ENCODE data around the gene ZNF184.

Gene ZNF184

DNA sequence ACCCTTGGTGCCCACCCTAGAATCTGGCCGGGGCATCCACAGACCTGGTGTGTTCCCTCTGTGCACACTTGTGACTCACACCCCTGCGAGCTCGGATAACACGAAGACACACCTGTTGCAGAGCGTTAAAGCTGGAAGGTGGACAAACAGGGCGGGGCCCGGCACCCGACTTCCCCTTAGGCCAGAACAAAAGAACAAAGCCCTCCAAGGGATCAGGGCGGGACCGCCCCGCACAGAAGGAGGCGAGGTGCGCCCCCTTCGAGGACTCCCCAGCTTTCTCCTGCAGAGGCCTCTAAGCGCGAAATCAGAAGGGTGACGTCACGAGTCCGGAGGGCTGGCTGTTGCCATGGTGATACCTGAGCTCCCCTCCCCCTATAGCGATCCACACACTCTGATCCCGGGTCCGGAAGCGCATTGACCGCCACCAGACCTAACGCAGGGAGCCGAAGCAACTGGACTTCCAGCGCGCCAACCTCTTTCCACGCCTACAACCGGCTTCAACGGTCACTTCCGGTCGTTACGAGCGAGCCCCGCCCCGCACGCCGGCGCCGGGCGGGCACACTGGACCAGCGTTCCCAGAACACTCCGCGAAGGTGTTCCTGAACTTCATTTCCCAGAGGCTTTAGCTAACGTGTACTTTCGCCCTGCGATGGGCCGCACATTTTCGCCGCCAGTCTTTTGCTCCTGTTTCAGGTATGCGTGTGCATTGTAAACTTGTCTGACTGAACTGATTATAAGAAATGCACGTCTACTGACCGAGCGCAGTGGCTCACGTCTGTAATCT lies at the start of gene ZNF184:
TSS of gene ZNF184 (minus strand) at position 489 of the 784 bp plus-strand sequence. CDS start 811 bp downstream, outside the sequence.
- FAIRE-seq: peak; percentile 95

DNA sequence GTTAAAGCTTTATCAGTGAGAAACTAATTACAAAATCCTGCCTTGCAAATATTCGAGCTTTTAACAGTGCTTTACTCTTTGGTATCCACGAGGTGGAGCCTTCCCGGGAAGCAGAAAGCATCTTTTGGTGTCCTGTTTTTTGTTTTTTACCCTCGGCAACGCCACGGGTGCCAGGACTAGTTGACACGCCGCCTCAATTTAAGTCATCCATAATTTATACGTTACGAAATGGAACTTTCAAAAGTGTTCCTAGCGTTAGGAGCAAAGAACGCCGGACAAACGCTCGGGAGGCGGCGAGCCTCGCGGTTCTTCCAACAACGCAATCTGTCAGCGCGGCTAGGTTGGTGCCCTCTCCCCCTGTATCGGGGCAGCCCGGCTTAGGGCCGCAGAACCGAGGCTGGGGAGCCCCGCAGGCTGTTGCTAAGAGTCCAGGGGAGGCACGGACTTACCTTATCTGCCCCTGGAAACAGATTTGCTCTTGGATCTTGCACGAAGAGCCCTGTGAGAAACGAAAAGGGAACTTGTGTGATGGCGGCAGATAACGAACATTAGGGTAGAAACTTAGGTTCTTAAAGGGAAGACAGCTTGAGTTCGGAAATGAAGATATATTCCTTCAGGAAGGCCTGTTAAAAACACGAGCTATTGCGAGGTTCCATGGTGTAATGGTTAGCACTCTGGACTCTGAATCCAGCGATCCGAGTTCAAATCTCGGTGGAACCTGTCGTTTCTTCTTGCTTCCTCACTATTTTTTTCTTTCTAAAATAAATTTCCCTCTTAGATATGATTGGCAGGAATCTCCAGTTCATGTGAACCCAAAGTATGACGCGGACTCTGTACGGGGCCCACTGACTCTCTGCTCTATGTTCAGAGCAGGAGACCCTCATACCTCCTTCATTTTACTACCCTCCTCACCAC lies 46.2 kb upstream of the ZNF184 start:
- FAIRE-seq: peak; percentile 48

DNA sequence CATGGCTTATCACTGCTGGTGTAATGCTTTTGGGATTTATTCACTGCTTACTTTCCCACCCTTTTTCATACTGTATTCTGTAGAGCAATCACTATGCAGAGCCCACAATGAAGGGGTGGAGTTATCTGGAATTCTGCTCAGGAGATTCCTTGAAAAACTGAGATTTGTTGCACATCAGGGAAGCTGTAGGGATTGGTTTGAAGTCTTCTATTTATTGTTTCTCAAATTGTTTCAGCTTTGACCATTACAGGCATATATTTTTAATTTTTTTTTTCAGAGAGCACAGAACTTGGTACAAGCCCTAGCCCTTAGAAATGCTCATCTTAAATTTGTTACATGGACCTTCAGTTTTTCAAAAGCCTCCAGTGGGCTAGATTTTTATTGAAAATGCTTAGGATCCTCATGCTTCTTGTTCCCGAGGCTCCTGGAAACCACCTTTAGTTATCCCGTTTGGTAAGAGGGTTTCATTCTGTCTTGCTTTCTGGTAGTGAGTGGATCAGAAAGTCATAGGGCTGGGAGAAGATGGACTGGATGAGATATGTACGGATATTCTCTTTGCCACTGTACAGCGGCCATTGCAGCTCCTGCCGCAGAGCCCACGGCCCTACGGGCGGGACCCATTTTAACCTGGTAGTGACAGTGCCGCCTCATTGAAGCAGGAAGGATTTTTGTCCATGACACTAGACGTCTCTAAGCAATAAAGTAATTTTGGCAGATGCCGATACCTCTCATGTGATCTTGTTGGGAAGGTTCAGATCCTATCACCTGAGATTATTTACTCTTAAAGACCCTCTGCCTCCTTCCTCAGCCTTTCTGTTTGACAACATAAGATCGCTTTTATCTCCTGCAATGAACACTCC lies 45.3 kb upstream of the ZNF184 start:
- no peak for FAIRE-seq

DNA sequence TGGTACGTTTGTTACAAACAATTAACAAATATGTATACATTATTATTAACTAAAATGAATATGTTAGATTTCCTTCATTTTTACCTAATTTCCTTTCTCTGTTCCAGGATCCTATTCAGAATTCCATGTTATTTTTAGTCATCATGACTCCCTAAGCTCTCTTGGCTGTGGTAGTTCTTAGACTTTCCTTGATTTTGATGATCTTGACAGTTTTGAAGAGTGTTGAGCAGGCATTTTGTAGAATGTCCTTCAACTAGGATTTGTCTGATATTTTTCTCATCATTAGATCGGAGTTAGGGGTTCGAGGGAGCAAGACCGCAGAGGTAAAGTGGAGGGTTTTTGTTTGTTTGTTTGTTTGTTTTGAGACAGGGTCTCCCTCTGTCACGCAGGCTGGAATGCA lies 44.3 kb upstream of the ZNF184 start:
- FAIRE-seq: no peak

DNA sequence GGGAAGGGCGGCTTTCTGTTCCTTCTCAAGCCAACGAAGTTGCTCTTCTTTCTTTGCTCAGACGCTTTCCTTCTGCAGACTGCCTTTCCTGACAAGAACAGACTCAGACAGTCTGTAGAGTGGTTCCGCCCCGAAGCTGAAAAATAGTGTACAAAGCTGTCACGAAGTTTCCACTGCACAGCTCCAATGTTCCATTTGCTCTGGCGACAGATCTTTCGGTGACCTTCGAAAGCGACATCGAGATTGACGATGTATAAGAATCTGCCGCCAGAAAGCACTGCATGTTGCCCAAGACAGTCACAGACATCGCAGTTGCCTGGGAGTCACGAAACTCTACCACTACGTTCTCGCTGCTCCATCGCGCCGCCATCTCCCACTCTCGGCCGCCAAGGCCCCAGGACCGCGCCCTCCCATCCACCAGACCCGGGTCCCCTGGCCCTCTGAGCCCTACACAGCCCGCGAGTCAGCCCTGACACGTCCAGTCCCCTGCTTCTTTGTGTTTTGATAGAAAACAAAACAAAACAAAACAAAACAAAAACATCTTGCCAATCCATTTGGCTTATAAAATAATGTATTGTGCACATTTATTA lies 42.1 kb upstream of the ZNF184 start:
- FAIRE-seq: no peak

DNA sequence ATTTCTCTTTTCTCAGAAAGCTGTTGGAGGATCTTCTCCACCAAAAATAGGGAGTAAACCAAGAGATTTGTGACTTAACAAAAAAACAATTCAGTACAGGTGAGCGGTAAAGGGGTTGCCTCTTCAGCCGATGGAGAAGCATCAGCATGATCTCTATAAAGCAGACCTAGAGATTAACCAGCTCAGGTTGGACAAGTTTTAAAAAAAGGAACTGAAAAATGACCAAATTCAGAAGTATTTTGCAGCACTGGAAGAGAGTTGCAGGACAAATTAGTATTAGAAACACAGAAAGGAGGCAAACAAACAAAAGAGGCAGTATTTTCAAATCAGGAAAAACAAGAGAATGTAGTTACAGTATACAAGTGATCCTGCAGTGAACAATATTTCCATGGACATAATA lies 39.6 kb upstream of the ZNF184 start:
- no peak for FAIRE-seq

DNA sequence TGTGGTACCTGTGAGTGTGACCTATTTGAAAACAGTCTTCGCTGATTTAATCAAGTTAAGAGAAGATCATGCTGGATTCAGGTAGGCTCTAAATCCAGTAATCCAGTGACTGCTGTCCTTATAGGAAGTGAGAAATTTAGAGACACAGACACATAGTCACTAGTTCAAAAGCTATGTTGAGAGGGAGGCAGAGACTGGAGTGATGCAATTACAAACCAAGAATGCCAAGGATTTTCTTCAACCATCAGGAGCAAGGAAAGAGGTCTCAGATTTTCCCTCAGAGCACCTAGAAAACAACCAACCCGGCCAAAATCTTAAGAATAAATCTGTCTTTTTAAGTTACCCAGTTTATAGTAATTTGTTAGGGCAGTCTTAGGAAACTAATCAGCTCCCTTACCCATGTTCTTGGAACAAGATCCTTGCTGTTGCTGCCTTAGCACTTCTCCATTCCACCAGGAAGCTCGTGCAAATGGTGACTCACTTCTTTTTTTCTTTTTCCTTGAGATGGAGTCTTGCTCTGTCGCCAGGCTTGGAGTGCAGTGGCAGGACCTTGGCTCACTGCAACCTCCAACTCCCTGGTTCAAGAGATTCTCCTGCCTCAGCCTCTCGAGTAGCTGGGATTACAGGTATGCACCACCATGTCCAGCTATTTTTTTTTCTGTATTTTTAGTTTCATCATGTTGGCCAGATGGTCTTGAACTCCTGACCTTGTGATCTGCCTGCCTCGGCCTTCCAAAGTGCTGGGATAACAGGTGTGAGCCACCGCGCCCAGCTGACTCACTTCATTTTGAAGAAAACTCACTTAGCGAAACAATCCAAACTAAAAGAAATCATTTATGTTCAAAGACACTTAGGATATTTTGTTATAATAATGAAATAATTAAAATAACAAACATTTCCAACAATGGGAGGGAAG lies 34.4 kb upstream of the ZNF184 start:
- no peak for FAIRE-seq

DNA sequence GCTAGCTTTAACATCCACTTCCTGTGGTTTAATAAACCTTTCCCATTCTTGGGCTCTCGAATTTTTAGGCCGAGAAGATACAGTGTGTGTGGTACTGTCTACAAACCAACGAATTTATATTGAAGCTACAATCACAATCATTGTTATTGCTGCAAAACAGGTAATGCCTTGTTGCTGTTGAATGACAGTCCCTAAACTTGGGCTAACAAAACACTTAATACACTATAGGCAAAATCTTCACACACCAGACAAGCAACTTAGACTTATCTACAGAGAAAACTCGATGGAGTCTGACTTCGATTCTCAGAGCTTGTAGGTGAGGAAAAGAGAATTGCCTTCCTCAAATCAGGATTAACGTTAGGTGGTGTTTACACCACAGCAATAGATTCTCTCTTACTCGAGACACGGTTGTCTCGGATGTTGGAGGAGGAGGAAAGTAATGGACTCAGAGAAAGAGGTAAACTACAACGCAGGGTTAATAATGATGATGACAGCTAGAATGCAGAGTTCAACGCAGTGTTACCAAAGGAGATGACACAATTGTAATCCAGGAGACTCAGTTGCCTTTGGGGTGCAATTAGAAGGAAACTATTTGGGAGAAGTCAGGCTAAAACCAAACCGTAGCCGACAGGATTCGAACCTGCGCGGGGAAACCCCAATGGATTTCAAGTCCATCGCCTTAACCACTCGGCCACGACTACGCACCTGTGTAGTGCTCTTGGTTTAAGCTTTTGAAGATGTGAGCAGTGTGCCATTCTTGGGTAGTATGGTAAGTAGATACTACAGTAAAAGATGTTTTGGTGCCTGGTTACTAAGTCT lies 32.5 kb upstream of the ZNF184 start:
- FAIRE-seq: no peak

DNA sequence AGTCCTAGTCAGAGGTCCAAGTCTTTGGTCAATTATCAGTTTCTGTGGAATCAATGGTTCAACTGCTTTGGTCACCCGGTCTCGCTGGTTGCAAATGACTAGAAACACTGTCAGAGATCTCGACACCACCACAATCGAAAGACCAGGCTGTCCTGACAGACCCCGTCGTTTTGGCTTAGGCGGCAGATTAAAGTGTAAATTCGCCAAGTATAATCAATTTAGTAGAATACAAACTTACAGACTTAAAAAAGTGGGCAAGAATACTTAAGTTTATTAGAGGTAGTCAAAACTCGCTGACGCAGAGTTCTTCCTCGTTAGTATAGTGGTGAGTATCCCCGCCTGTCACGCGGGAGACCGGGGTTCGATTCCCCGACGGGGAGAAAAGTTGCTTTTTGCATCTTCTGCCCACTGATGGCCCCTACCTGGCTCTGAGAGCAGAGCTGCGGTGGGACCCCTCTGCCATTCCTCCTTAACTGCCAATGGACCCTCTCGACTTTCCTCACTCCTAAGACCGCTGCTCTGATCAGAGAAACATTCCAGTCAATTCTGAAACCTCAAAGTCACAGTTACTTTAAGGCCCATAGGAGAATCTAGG lies 30.6 kb upstream of the ZNF184 start:
- FAIRE-seq: no peak

DNA sequence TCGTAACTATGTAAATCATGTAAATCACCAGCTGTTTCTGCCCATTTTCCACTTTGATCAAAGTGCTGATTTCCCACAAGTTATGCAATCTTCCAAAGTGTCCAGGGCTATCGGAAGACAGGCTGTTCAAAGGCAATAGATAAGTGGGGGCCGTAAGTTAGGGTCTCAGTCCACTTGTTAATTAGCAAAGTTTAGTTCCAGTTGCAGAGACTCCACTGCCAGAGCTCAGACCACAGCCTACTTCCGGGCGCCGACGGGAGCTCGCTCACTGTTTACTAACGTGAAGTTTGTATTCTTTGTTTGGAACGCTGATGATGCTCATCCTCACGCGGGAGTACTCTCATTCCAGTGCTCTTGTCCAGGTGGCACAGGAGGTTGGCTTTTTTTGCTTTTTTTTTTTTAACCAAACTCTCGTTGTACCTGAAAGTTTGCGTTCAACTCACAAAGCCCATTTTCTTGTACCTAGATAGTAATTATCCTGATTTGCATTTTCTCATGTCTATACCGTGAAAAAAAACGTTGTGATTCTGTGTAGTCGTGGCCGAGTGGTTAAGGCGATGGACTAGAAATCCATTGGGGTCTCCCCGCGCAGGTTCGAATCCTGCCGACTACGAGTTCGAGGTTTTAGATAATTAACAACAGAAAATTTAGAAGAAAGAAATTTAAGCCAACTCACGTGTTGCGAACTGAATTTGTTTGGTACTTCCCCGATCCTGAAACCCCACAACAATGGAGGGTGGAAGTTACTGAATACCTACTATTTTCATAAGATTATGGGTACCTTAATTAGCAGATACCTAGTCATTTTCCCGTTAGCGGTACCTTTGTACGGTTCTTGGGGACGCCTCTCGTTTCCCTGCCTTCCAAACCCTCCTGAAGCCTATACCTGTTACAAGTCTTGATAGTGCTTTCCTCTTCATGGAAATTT lies 29.9 kb upstream of the ZNF184 start:
- FAIRE-seq: no peak

DNA sequence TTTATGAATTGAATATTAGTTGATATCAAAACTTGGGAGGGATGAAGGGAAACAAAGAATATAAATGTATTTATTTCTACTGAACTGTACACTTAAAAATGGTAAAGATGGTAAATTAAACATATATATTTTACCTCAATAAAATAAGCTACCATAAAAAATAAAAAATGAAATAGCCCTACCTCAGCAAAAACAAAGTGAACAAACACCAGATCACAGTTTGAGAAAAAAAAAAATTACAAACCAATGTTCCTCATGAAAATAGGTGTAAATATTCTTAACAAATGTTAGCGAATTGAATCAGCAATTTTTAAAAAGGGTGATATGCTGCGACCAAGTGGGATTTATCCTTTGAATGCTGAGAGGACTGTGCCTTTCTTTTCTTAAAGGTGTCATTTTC lies 28.3 kb upstream of the ZNF184 start:
- FAIRE-seq: no peak

DNA sequence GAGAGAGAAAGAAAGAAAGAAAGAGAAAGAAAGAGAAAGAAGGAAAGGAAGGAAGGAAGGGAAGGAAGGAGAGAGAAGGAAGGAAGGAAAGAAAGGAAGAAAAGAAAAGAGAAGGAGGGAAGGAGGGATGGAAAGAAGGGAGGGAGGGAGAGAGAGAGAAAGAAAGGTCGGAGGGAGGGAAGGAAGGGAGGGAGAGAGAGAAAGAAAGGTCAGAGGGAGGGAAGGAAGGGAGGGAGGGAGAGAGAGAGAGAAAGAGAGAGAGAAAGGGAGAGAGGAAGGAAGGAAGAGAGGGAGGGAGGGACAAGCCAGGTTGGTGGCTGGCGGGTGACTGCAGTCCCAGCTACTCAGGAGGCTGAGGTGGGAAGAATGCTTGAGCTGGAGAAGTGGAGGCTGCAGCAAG lies 27.3 kb upstream of the ZNF184 start:
- FAIRE-seq: no peak

DNA sequence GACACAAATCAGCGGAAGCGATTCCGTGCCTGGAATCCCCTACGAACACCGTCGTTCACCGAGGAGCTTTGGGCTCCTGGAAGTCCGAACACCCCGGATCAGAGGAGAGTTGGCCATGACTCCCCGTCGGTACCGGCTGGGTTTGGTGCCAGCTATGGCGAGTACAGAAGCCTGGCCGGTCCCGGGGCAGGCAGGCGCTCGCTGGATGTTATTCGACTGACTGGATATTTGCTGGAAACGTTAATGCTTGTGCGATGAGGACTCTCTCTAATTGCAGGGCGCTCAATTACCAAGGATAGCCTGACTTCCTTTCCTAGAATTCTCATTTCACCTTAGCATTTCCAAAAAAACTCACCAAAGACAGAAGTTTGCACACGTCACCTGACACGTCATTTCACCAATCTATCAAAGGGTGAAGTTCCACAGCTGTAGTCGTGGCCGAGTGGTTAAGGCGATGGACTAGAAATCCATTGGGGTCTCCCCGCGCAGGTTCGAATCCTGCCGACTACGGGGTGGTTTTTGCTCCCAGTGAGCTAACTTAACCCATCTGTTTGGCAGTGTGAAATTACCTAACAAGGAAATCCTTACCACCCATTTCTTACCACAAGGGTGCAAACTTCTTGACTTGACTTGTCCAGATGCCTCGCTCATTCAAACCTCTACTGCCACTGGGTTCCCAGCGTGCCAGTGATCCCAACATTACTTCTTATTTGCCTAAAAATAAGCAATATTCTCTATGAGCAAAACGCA lies 22.7 kb upstream of the ZNF184 start:
- FAIRE-seq: no peak

DNA sequence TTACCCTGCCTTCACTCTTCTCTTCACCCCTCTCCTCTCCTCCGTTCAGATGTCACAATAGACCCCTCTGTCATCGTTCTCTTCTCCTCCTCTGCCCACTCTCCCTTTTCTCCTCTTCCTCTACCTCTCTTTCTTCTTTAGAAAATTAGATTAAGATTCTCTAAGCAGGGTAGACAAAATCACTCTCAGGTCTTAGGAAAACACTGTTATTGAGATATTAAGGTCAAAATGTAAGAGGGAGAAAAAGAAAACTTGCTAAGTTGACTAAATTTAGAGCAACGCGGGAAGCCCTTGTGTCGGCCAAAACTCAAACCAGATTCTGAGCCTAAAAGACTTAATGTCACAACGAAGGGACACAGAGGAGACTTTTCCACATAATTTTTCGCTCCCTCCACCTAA lies 22.1 kb upstream of the ZNF184 start:
- no peak for FAIRE-seq

DNA sequence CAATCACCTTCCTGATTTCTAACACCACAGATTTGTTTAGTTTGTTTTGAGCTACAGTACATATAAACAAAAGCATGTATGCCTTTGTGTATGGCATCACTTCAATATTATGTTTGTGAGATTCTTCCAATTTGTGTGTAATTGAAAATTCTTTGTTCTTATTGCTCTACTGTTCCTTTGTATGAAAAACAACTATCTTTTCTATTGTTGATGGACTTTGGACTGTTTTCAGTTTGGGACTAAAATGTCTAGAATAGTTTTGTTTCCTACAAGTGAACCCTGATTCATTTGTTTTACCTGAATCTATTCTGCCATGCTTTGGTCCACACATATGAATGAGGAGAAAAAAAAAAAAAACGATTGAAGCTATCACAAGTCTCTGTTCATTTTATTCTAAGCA lies 21.2 kb upstream of the ZNF184 start:
- no peak for FAIRE-seq

DNA sequence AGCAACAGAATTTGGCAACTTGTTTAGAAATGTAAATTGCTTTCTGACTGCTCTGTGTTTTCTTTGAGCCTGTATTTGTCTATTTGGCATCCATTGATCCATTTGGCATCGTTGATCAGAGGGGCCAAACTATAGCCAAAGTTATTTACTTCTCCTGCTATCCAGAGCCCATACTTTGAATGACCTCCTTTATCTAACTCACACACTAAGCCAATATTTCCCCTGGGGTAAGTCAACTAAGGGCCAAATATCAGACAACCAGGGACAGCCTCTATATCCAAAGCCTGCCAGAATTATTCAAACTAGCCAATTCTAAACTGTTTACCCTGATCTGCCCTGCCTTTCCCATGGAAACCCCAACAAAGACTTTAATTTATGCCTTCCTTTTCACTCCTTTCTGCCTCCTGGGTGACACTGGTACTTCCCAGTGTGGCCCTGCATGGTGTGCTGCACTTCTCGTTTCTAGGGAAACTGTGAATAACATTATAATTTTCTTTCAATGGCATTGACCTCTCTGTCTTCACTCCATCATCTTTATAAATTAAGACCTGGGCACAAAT lies 19.8 kb upstream of the ZNF184 start:
- FAIRE-seq: no peak

DNA sequence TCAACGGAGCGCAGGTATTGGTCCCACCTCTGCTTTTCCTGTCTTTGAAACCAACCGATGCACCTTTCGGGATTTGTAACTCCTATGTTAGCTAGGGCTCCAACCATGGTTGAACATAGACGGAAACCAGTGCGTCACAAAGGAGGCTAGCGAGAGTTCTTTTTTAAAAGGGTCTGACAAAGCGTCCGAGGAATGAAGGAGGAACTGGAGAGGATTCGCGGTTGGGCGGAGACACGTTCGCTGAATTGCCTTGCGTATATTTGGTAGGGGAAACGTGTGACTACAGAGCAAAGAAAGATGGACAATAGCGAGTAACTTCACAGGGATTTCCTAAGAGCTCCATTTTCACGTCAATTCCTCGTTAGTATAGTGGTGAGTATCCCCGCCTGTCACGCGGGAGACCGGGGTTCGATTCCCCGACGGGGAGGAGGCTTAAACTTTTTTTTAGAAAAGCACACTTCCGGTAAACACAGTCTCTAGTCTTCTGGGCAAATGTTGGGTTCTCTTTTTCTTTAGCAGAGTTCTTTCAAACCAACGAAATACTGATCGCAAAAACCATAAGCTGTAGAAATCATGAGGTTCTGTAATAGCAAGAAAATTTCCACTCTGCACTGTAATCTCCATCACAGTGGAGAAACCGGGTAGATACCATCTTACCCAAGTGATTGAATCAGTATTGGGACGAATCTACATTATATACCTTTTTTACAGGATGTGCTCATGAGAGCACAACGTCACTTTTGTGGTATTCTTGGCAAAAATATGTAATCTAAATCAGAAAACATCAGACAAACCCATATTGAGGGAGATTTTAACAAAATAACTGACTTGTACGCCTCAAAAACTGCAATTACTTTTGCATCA lies 6.6 kb upstream of the ZNF184 start:
- FAIRE-seq: peak; percentile 91

All from endometrium (tissue), 2 donors.